ENCODE results near the gene CHST9. TPM values are rescaled to one million over a fixed set of nuclear protein-coding genes. Genes with fewer than 3 reads are reported as not detected.

The CHST9 gene
- total and polyA plus RNA-seq, 2 donors (not counting 3 experiments of a cell fraction or from before 2014, with no cell fraction given): not detected

DNA sequence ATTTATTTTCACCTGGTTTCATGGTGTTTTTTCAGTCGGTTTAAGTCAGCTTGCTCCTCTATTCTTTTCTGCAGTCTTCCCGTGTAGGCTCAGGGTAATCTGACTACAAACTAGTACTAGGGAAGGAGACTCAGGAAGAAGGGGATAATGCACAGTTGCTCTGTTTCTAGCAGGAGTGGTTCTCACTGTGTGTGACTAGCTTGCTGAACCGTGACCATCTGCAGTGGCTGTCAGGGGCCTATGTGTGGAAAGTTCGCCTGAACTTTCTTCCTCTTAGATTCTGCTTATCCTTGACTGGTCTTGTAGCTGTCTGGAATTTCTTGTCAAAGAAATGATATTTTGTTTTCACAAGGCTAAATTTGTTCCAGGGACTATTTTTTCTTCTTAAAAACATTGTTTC is 273.3 kb downstream of the CHST9 start:
- Histone ChIP-seq H2AFZ (ENCODE audit: low read depth, low read length) (no peak overlapping the region), H3K27ac (ENCODE audit: insufficient read depth, low read depth, low read length) (no peak overlapping the region), H3K9me1 (replicated peaks; ENCODE audit: control insufficient read depth, extremely low read depth, insufficient read depth, low read length) (no peaks in the 10 kb centered on the region), H3K9ac (replicated peaks; ENCODE audit: extremely low read depth, insufficient read depth, low read length) (no peak overlapping the region), H4K20me1 (replicated peaks; ENCODE audit: control insufficient read depth, extremely low read depth, insufficient read depth, low read length) (no peaks in the 10 kb centered on the region), H3K4me1 (ENCODE audit: control insufficient read depth, extremely low read depth, insufficient read depth, low read length) (no peaks in the 10 kb centered on the region), H3K4me2 (ENCODE audit: insufficient read depth, low read length) (no peak overlapping the region), H3K4me3 (replicated peaks in 1 of 3; ENCODE audit: insufficient read depth in 1 of 3, low read depth in 1 of 3, low read length in 3 of 3) (no peak overlapping the region), H3K9me3 (replicated peaks; ENCODE audit: control insufficient read depth, insufficient read depth, low read length) (no peaks in the 10 kb centered on the region), H3K27me3 (ENCODE audit: control insufficient read depth in 2 of 2, insufficient read depth in 2 of 2, low read length in 2 of 2) (no peaks in the 10 kb centered on the region), H3K79me2 (ENCODE audit: control insufficient read depth, insufficient read depth, low read length) (no peaks in the 10 kb centered on the region), H3K36me3 (ENCODE audit: control insufficient read depth in 2 of 2, extremely low read depth in 1 of 2, insufficient read depth in 2 of 2, low read length in 2 of 2) (no peaks in the 10 kb centered on the region)
- no TSS peak for BruUV-seq (replicated peaks)
- ChIA-PET CTCF (no interaction called here), POLR2A (no interaction called here)
- TF ChIP-seq, protein P1, sequence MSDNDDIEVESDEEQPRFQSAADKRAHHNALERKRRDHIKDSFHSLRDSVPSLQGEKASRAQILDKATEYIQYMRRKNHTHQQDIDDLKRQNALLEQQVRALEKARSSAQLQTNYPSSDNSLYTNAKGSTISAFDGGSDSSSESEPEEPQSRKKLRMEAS (IDR thresholded peaks at IDR 0.05; ENCODE audit: insufficient read depth, insufficient read length): no peak
- TF ChIP-seq EZH2 (IDR thresholded peaks at IDR 0.05; ENCODE audit: borderline replicate concordance, low read depth, low read length, severe bottlenecking): no peak
- TF ChIP-seq GATA2 (IDR thresholded peaks at IDR 0.05; ENCODE audit: insufficient read depth, insufficient read length, low read depth, low read length): no peak
- no peak for TF ChIP-seq POLR2AphosphoS5 (IDR thresholded peaks at IDR 0.05; ENCODE audit: insufficient read depth, low read depth, low read length)
- TF ChIP-seq JUN (IDR thresholded peaks at IDR 0.05; ENCODE audit: borderline replicate concordance, insufficient read depth, insufficient read length, low read depth): no peak
- TF ChIP-seq CTCF (IDR thresholded peaks at IDR 0.05; ENCODE audit: extremely low read depth in 1 of 2, insufficient read depth in 1 of 2, low read depth in 1 of 2, low read length in 2 of 2): no peak
- TF ChIP-seq POLR2A (IDR thresholded peaks at IDR 0.05; ENCODE audit: low read depth, low read length): no peak
- no peak for TF ChIP-seq MYC (IDR thresholded peaks at IDR 0.05; ENCODE audit: low read depth, low read length)
- no peak for TF ChIP-seq FOS (IDR thresholded peaks at IDR 0.05; ENCODE audit: borderline replicate concordance, insufficient read depth, low read length)
- intact Hi-C loops (cut with micrococcal nuclease): no loop called here
- no peak for FAIRE-seq
- dilution Hi-C loops (cut with MboI; ENCODE audit: extremely low pct_ligation_motif_present, low sequenced_read_pairs): no loop called here
- no peak for DNase-seq (ENCODE audit: low read depth, low spot score)

Data from endothelial cell of umbilical vein (primary cell).